AG08395 (cell line): Measurements from ENCODE around the gene VPS29.
"Not testable (repeated sequence)": the region's sequence is repeated elsewhere in the genome, so short reads cannot be mapped to it uniquely, and the experiment has no call there.

ENCODE experiments used
- DNase-seq: peaks from one replicate; pipeline ENCODE4 v3.0.0; 2012; ENCODE audit warnings: mixed read lengths, low spot score

The VPS29 gene

GRCh38 chr12:110501752-110502738 is at the start of gene VPS29, which contains the start of gene RAD9B:
Gene VPS29 (minus strand): TSS chr12:110502111. CDS start chr12:110502051, 60 bp downstream.
Gene RAD9B (plus strand): TSS chr12:110502331. CDS start chr12:110502338, 7 bp downstream.
- peak; percentile 96 for DNase-seq

- DNase-seq: no peak
These were observed 49.1 kb upstream of the VPS29 start for GRCh38 chr12:110550981-110551380.

DNA sequence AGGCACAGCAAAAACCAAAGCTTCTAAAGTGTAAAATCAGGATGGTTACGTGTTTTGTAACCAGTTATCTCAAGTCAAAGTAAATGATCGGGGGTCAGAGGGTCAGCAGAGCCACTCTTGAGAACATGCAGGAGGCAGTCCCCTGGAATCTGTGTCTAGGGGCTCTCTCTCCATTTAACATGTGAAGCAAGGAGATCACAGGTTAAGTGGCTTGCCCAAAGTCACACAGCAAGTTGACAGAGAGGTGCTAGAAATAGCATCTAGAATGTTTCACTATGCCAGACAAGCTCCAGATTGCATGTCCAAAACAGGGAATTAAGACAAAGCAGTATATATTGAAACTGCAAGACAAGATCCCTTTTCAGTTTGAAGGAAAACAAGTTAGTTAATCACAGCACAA is 47.8 kb upstream of the VPS29 start:
- no peak for DNase-seq

- peak; percentile 39 for DNase-seq
These were observed 46.8 kb upstream of the VPS29 start for GRCh38 chr12:110548678-110549077.

DNA sequence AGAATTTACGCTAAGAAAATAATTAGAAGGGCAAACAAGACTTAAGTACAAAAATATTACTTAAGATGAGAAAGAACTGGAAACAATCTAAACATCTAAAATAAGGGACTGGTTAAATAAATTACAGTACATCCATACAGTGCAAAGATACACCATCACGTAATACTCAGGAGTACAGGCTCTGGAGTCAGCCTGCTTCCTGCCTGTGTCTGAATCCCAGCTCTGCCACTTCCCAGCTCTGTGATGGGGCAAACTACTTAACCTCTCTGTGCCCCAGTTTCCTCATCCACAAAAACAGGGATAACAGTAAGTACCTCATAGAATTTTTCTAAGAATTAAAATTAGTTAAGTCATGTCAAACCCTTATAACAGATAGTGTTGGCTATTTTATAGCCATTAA is 45.2 kb upstream of the VPS29 start:
- DNase-seq: no peak

GRCh38 chr12:110546339-110546738 is 44.4 kb upstream of the VPS29 start:
- peak; percentile 77 for DNase-seq

GRCh38 chr12:110545812-110546211 is 43.9 kb upstream of the VPS29 start:
- no peak for DNase-seq

GRCh38 chr12:110545259-110545658 is 43.3 kb upstream of the VPS29 start:
- not testable (repeated sequence) for DNase-seq

DNA sequence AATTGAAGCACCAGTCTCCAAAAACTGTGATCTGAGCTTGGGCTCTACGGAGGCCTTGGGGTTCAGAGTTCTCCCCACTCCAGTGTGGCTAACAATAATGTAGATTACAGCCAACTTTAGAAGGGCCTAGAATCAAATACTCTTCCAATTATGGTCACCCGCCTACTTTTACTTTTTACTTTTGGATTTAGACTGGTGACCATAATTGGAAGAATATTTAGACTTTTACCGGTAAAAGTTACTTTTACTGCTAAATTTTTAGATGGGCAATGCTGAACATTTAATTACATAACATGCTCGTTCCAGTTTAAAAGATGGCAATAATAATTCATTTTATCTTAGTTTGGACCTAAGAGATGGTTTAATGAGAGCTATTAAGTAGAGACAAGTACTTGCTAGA is 42.1 kb upstream of the VPS29 start:
- no peak for DNase-seq

DNA sequence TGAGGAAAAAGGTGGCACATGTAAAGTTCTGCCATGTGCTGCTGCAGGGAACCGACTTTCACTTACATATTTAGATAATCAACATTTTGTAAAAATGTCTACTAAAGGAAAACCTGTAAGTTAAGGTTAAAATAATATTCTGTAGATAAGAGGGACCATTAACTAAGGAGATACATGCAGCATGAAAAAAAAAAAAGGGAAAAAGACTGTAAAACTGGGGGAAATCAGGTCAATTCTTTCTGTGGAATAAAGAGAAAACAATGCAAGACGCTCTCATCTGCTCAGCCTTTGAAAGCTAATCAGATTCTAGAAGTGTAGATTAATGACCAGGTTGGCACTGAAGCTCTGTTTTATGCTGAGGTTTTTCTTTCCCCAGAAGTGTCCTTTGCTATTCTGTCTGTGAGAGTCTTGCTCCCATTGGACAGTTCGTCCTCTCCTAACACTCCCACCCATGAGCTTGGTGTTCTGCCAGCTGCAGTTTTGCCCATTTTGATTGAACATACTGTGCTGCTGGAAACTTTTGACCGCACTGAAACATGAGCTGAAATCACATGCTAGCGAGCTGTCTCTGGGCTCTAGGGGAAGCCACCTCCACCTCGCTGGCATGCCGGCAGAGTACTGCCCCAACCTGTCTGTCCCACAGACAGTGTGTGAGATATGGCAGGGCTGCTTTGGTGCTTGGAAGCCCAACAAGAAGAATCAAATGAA is 41.5 kb upstream of the VPS29 start:
- peak; percentile 10 for DNase-seq

- peak; percentile 13 for DNase-seq
These were observed 38.1 kb upstream of the VPS29 start for GRCh38 chr12:110540048-110540447.

DNA sequence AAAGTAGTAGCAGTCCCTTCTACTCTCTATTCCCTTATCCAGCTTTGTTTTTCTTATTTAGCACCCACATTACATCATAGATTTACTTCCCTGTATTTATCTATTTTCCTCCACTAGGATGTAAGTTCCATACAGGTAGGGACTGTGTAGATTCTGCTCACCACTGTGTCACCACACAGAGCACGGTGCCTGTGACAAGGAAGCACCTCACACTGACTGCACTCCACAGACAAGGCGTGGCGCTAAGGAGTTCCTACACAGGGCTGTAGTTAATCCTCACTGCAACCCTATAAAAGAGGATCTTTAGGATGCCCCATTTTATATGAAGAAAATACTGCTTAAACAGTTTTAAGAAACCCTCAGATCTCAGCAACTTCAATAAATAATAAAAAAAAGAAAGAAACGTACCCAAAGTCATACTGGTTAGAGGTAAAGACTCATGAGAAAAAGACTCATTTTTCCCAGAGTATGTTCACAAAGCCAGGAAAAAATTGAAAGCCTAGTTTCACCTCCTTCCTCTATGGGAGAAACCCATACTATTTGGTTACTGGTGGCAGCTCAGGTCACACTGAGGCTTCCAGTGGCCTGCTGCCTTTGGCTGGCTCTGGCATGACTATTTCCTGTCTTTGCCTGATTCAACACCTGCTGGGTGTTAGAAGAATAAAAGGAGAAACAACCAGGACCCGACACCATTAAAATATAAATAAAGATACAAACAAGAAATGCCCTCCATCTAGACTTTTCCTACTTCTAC is 37.1 kb upstream of the VPS29 start:
- no peak for DNase-seq

GRCh38 chr12:110537605-110538409 is 35.9 kb upstream of the VPS29 start:
- no peak for DNase-seq

- DNase-seq: no peak
These were observed 35.1 kb upstream of the VPS29 start for GRCh38 chr12:110536834-110537604.

GRCh38 chr12:110534811-110535210 is 32.9 kb upstream of the VPS29 start:
- DNase-seq: no peak

- DNase-seq: no peak
These were observed 31.7 kb upstream of the VPS29 start for GRCh38 chr12:110533607-110534006.

DNA sequence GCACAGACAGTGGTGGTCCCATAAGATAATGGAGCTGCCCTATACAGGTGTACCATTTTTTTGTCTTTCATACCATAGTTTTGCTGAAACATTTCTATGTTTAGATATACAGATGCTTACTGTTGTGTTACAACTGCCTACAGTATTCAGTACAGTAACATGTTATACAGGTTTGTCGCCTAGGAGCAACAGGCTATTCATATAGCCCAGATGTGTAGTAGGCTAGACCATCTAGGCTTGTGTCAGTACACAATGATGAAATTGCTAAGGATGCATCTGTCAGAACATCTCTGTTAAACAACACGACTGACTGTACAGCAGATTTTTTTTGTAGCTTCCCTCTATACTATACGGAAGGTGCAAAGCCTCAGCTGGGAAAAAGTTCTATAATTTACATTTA is 30.7 kb upstream of the VPS29 start:
- no peak for DNase-seq

GRCh38 chr12:110531741-110532333 is 29.9 kb upstream of the VPS29 start:
- DNase-seq: peak; percentile 72

DNA sequence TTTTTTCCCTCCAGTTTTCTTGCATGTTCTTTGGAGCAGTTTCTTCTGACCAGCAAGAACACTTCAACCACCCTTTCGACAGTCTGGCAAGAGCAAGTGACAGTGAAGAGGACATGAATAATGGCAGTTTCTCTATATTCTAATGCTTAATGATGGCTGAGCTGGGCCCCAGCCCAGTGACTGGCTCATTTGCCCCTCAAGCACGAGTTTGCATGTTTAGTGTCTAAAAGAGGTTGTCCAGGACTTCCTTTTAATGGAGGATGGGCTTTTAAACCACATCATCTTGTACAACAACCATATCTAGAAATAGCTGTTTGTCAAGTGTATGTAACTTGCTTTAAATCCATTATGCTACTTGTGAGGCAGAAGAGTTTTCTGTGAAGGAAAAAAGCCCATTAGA is 28.6 kb upstream of the VPS29 start:
- no peak for DNase-seq

DNA sequence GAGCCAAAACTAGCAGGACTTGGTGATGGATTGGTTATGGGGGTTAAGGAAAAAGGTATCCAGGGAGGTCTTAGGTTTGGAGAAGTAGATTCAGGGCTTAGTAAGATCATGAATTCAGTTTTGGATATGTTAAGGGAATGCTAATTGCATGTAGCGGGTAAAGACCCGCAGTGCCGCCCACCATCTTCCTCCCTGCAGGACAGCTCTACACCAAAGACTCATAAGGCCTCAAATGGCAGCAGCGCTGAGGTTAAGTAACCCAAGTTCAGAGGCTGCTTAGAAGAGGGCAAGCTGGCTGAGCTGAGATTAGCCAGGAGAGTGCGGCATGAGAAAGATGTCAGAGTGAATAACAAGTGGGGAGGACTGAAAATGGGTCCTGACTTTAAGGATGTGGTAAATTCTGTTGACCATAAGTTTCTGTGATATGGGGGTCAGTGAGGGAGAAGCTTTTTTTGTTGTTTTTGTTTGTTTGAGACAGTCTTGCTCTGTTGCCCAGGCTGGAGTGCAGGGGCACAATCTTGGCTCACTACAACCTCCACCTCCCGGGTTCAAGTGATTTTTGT is 26.4 kb upstream of the VPS29 start:
- DNase-seq: no peak
